GM18870 (cell line): ENCODE measurements around the gene VRK3.
"Not testable (repeated sequence)": the region's sequence is repeated elsewhere in the genome, so short reads cannot be mapped to it uniquely, and the experiment has no call there.

Experiments used
- ATAC-seq: cut with Tn5 transposase; IDR thresholded peaks from one replicate; pipeline ENCODE4 v1.9.1; 2021; ENCODE audit warnings: moderate library complexity; ENCODE audit not compliant: unreplicated experiment

Gene VRK3

DNA sequence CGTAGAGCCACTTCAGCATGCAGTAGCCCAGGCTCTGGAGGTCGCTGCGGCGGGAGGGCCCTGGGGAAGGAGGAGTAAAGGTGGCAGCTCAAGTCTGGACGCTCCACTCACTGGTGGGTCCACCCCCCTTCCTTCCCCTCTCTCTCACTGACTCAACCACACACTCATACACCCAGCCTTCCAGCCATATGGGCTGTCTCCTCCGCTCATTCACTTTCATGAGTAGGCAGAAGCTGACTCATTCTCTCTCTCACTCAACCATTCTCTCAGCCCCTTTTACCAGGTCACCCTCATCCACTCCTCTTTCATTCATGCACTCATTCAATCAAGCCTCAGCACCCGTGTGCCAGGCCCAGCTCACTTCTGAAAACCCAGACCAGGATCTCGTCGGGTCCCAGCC is 36.7 kb downstream of the VRK3 start:
- no peak for ATAC-seq

DNA sequence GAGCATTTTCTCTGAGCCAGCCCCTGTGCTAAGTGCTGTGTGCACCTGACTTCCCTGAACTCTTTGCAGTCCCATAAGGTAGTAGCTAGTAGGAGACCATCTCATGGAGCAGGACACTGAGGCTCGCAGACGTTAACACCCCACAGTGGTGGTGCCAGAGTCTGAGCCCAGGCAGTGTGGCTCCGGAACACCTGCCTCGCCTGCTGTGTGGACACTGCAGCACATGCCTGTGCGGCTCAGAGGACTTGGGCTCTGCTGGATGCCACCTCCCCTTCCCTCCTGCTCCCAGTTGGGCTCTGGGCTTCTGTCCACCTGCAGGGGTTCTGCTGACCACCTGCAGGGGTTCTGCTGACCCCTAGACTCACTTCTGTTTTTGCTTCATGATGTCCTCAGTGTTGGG is 37.2 kb downstream of the VRK3 start:
- ATAC-seq, result no peak

DNA sequence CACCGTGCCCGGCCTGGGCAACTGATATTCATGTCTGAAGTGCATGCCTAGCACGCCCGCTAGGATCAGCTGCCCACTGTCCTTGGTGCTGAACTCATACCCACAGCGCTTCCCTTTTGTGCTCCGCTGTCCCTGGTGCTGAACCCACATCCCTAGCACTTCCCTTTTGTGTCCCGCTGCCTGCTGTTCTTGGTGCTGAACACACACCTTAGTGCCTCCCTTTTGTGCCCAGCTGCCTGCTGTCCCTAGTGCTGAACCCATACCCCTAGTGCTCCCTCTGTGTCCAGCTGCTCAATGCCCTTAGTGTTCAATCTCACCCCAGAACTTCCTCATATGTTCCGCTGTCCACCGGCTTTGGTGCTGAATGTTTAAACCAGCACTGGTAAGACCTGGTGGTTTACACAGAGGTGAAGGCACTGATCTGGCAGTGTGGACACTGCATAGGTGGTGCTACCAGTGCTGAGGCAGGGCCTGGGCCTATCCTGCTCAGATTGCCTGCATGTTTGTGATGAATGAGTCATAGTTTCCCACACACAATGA is 37.9 kb downstream of the VRK3 start:
- ATAC-seq, result no peak

DNA sequence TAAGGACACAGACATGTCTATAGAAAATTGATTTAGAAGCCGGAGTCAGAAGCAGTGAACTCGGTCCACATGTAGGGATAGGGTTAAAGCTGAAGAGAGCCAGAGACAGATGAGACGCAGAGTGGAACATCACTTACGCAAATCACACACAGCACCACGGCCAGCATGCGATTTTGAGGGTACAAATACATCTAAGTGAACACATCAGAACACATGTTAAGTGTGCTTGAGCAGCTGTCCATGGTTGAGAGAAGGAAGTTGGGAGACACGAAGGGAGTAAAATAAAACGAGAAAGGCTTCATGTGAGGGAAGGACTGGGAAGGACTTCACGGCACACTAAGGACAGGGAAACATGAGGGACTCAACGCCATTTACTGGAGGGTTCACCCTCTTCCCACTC is 38.8 kb downstream of the VRK3 start:
- ATAC-seq, result no peak

DNA sequence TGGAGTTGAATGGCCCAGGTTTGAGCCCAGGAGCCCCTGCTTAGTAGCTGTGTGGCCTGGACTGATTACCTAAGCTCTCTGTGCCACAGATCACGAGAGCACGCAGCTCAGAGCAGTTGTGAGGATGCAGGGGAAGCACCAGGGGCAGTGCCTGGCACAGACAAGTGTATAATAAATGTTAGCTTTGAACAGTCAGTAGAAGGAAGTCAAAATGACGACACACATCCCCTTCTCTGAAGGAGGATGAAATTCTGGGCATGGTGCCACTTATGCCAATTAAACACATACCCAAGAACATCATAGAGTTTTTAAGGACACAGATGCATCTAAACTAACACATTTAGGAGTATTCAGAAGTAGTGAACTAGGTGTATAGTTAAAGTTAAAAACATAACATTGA is 39.3 kb downstream of the VRK3 start:
- ATAC-seq, result no peak

DNA sequence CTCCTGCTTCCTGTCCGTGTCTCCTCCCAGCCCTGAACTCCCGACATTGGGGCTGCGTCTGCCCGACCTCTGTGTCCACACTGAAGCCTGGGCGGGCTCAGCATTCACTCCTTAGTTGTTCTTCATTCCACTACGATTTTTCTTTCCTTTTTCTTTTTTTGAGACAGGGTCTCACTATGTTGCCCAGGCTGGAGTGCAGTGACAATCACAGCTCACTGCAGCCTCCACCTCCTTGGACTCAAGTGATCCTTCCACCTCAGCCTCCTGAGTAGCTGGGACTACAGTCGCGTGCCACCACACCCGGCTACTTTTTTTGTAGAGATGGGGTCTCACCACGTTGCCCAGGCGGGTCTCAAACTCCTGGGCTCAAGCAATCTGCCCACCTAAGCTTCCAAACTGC is 40.7 kb downstream of the VRK3 start:
- ATAC-seq, result no peak

DNA sequence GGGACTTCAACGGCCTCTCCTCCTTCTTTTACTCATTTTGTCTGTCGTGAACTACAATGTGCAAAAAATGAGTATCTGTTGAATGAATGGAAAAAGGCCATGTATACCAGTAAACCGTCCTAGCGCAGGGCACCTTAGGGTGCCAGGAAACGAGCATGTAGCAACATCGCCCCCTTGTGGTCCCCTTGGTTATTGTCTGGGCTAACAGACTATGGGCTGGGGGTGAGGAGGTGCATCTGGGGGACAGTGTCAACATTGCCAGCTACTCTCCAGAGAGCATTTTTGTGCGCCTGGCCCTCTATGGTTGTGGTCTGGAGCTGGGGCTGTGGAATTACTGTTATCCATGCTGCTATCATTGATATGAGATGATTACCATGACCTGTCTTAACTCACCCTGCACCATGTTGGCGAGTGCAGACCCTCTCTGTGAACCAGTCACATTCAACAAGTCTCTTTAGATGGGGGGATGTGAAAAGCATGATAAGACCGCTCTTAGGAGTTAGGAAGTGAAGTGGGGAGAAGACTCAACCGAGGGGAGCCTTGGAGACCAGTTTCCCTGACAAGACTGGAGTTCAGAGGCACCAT is 41.4 kb downstream of the VRK3 start:
- ATAC-seq, result no peak

DNA sequence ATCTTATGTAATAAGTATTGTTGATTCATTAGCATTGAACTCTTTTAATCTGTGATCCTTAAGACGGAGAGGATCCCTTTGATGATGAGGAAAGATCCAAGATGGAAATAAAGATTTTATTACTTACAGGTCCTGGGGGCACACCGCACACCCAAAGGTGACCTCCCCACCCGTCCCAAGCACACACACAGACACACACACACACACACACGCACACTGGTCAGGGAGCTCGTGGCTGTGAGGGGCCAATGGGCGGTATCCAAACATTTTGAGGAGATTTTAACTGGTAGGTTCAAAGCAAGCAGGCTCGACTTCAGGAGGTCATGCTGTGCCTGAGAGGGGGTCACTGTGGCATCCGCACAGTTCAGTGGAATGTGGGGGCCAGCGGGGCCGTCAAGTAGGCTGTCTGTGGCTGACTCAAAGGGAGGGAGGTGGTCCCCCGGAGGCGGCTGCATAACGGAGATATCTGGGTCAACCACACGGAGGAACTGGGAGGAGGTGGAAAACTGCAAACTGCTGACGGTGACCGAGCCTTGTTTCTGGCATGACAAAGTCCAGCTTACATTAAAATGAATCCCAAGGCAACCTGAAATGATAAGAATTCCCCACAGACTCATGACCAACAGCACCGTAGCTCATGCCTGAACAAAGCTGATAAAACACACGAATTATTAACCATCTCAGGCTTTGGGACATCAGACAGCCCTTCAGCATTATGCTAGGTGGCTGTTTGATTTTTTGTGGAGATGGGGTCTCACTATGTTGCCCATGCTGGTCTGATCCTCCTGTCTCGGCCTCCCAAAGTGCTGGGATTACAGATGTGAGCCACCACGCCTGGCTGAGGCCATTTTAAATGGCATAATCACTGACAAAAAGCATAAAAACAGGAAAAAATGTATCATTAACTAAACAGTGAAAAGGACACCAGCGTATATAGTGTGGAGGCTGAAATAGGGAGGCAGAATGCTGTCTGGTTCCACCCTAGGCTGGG is 43.3 kb downstream of the VRK3 start:
- no peak for ATAC-seq

DNA sequence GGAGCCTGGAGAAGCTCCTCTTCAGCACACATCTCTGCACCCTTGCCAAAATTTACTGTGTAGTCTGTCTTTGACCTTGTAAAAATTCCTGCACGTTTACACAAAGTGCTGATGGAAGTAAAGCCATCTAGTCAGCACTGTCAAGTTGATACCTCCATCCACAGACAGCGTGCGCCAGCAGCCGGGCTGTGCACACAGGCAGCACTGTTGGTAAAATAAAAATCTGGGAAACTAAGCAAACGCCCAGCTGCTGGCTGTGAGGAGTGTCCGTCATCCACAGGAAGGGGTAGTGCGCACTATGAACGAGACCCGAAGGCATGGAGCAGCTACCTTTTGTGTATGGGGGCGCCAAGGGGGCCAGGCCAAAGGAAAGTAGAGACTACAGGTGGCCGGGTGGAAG is 46.8 kb downstream of the VRK3 start:
- ATAC-seq, result no peak

DNA sequence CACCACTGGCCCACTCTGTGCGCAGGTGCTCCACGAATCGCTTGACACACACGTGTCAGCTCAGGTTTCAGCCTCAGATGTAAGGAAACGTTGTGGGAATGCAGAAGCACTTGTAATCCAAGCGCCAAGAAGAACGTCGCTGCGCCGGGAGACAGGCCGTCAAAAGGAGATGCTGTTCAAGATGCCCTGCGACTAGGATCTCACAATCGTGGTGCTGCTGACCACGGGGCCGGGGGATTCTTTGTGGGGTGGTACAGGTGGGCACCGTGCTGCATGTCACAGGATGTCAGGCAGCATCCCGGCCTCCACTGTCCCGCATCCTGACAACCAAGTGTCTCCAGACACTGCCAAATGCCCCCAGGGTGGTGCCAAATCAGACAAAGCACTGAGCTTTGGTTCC is 47.3 kb downstream of the VRK3 start:
- ATAC-seq, result no peak

DNA sequence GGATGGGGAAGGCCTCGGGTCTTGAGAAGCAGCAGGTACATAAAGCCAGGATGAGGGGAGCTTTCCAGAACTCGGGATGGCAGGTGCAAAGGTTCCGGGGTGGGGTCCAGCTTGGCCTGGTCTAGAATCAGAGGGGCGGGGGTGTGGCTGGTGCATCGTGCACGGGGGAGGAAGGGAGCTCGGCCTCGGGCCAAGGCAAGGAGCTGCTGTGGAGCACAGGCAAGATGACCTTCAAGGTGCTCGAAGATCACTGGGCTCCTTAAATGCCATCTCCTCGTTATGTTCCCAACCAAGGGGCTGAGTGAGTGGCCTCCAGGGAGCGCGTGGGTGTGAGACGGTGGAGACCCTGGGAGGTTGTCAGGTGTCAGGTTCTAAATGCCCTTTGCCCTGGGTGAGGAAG is 48.1 kb downstream of the VRK3 start:
- no peak for ATAC-seq

DNA sequence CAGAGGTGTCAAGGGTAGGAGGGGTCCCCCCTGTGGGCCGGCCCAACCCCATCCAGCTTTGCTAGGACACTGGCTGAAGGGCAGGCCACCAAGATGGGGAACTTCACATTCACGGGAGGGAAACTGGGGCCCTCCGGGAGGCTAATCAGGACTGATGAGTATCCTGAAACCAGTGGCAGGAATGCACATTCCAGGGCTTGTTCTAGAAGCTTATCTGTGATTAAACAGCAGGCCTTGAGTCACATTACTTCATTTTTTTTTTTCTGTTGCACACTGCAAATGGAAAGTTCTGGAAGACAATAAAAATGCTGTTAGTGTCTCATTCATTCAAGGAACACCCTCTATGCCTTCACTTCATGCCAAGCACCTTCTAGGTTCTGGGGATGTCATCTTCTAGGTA is 48.7 kb downstream of the VRK3 start:
- no peak for ATAC-seq

DNA sequence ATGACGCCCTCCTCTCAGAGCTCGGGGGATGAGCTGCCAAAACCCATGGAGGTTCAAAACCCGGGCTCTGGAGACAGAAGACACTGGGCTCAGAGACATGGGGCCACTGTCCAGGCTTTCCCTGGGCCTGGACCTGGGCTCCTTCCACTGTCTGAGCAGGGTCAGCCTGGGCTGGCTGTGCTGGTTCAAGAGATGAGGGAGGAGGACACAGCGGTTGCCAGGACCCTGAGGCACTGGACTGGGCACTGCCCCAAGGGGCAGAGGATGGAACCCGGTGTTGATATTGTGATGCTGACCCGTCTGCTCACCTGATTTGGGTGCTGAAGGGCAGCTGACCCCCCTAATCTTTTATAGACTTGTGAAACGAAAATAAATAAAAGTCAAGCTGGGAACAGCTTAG is 50.1 kb downstream of the VRK3 start:
- ATAC-seq, result no peak

DNA sequence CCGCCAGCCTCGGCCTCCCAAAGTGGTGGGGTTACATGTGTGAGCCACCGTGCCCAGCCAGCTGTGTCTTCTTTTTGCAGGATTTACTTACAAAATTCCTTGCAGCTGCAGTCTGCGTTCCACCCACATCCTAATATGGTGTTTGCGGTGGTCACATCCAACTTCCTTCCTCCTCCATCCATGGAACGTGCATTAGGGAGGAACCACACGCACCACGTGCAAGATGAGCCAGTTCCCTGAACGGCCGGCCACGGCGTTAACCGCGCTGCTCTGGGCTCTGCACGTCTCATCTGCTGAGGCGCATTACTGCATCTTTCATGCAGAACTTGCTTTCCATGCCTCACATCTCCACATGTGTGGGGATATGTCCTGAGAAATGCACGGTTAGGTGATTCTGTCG is 51.2 kb downstream of the VRK3 start:
- no peak for ATAC-seq

DNA sequence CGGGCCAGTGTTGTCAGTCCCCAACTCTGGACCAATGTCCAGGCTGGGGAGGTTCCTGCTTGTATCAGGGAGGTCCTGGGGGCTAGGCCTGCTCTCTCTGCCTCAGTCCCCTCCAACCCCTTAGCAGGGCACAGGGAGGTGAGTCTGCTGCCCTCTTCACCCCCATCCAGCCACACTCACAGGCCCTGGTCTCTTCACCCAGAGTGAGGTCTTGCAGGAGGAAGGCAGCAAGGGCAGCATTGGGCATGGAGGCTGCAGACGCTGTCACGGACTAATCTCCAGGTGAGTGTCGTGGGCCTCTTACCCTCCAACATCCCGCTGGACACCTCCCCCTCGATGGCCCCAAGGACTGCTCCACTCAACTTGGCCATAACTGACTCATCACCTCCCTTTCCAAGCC is 52.3 kb downstream of the VRK3 start:
- ATAC-seq, result no peak

DNA sequence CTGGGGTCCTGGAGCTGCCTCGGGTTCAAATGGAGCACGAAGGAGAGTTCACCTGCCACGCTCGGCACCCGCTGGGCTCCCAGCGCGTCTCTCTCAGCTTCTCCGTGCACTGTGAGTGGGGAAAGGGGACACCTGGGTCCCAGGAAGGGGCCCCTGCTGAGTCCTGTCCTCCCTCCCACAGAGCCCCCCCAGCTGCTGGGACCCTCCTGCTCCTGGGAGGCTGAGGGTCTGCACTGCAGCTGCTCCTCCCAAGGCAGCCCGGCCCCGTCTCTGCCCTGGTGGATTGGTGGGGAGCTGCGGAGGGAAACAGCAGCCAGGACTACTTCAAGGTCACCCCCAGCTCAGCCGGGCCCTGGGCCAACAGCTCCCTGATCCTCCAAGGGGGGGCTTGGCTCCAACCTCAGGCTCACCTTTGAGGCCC is 53.2 kb downstream of the VRK3 start:
- no peak for ATAC-seq

DNA sequence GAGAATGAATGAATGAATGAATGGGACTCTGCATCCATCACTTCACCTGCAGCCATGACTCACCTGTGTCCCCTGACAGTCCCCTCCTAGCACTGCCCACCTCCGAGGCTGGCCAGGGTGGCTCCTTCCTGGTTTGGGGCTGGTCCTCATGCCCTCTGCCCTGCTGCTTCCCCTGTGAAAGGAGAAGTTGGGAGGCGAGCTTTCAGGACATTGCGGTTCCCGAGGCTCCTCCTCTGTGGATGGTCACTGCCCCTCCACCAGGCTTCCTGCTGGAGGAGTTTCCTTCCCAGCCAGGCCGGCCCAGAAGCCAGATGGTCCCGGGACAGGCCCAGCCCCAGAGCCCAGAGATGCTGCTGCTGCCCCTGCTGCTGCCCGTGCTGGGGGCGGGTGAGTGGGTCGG is 55.8 kb downstream of the VRK3 start:
- ATAC-seq, result not testable (repeated sequence)

DNA sequence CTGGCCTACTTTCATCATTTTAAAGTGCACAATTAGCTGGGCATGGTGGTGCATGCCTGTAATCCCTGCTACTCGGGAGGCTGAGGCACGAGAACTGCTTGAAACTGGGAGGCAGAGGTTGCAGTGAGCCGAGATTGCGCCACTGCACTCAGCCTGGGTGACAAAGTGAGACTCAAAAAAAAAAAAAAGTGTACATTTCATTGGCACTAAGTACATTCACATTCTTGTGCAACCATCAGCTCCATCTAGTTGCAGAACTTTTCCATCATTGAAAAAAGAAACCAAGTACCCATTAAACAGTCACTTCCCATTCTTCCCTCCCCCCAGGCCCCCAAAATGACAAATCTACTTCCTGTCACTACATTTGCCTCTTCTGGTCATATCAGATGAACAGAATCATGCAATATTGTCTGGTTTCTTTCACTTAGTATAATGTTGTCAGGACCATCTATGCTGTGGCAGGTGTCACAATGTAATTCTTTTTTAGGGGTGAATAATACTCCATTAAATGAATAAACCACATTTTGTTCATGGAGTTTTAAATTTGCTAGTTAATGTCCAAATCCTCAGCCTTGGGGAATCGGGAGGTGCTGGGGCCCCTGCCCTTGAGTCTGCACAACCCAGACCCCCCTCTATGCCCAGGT is 56.8 kb downstream of the VRK3 start:
- ATAC-seq, result no peak

DNA sequence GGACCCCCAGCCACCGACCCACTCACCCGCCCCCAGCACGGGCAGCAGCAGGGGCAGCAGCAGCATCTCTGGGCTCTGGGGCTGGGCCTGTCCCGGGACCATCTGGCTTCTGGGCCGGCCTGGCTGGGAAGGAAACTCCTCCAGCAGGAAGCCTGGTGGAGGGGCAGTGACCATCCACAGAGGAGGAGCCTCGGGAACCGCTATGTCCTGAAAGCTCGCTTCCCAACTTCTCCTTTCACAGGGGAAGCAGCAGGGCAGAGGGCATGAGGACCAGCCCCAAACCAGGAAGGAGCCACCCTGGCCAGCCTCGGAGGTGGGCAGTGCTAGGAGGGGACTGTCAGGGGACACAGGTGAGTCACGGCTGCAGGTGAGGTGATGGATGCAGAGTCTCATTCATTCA is 64.2 kb downstream of the VRK3 start, which contains the start of gene SIGLEC11:
TSS of gene SIGLEC11 (minus strand) at position 193 of the 400 bp plus-strand sequence. CDS start at position 102, 91 bp downstream.
- ATAC-seq, result not testable (repeated sequence)

DNA sequence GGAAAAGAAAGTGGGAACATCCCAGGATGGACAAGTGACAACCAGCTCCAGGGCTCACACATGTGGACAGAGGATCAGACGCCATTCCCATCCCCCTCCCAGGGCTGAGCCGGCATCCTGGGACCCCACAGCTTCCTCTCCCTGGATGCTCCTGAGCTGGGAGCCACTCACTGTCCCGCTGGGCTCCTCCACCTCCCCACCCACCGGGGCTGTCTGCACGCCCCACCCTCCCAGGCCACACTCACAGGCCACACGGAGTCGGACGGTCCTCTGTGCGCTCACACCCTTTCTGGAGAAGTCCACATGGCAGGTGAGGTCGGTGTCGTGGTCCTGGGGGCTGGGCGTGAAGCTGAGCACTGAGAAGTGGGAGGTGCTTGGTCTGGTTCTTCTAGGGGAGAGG is 65.3 kb downstream of the VRK3 start:
- not testable (repeated sequence) for ATAC-seq

DNA sequence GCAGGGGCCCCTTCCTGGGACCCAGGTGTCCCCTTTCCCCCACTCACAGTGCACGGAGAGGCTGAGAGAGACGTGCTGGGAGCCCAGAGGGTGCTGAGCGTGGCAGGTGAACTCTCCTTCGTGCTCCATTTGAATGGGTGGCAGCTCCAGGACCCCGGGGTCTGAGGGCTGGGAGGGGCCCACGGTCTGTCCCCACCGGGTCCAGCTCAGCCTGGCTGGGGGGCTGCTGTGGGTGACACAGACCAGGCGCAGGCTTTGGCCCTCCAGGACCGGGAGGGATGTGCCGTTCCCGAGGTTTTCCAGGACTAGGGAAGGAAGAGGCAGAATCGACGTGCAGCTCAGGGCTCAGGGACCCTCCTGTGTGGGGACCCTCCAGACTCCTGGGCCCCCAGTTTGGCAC is 66.6 kb downstream of the VRK3 start:
- ATAC-seq, result not testable (repeated sequence)

DNA sequence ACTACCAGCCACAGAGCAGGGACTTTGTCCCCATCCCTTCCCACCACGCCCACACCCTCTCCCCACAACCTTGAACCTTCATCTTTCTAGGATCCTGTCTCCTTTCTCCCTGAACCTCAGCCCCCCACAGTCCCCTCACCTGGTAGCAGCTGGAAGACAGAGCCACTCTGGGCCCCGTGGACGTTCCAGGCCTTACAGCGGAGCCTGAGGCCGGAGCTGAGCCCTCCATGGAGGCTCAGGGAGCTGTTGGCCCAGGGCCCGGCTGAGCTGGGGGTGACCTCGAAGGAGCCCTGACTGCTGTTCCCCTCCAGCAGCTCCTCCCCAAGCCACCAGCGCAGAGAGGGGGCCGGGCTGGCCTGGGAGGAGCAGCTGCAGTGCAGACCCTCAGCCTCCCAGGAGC is 67.0 kb downstream of the VRK3 start:
- ATAC-seq, result not testable (repeated sequence)
